AG04449 (cell line): ENCODE results near the gene GLYAT.

Source experiments
- CTCF ChIA-PET: fragments of 350-600 bp; formaldehyde crosslinking; extraction: SDS; loops from one replicate; lab custom pipeline; 2021; ENCODE audit warnings: antibody characterized with exemption; lab: Yijun Ruan, JAX
- POLR2A ChIA-PET: fragments of 400-600, 350-600 bp; formaldehyde crosslinking; extraction: SDS; loops from one replicate; lab custom pipeline; 2020; ENCODE audit warnings: antibody characterized with exemption, inconsistent platforms; lab: Yijun Ruan, JAX
- DNase-seq: peaks from one replicate; pipeline ENCODE4 v3.0.0-alpha.2; 2010; ENCODE audit warnings: low read depth, low spot score
- H3K4me3 ChIP-seq: 2 replicates; pipeline ENCODE4 v1.5.1; 2011; ENCODE audit warnings: low read depth, mild to moderate bottlenecking, control low read depth, low read length
- CTCF ChIP-seq: IDR thresholded peaks from one replicate; pipeline ENCODE4 v1.5.1; 2011; ENCODE audit warnings: mild to moderate bottlenecking, moderate library complexity, low read length, control low read depth, inconsistent platforms; ENCODE audit not compliant: insufficient read depth; ENCODE audit errors: missing control alignments

Gene GLYAT

DNA sequence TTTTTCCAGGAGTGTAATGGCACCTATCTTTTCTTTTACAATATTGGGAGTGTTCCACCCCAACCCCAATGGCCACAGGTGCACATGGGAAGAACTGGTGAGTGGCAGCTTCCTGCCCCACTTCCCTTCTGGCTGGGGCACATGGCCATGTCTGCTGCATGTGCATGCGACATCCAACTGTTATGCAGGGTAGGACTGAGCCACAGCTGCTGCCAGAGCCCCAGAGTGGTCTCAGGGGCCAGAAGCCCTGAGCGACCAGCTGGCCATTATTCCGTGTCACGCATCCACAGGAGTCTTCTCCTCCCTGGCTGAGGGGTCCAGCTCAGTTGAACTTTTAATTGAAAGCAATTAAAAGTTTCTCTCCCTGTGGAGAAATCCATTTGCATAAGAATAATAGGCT is 8.7 kb upstream of the GLYAT start:
- TF ChIP-seq CTCF, result no peak
- no peak overlapping the region for H3K4me3 ChIP-seq
- ChIA-PET CTCF (no interaction called here), POLR2A (no interaction called here)
- DNase-seq, result no peak

- H3K4me3 ChIP-seq, result no peak overlapping the region
- ChIA-PET POLR2A (no interaction called here), CTCF (no interaction called here)
- no peak for TF ChIP-seq CTCF
- no peak for DNase-seq
Observed at GRCh38 chr11:58739725-58740430, 8.1 kb upstream of the GLYAT start.

DNA sequence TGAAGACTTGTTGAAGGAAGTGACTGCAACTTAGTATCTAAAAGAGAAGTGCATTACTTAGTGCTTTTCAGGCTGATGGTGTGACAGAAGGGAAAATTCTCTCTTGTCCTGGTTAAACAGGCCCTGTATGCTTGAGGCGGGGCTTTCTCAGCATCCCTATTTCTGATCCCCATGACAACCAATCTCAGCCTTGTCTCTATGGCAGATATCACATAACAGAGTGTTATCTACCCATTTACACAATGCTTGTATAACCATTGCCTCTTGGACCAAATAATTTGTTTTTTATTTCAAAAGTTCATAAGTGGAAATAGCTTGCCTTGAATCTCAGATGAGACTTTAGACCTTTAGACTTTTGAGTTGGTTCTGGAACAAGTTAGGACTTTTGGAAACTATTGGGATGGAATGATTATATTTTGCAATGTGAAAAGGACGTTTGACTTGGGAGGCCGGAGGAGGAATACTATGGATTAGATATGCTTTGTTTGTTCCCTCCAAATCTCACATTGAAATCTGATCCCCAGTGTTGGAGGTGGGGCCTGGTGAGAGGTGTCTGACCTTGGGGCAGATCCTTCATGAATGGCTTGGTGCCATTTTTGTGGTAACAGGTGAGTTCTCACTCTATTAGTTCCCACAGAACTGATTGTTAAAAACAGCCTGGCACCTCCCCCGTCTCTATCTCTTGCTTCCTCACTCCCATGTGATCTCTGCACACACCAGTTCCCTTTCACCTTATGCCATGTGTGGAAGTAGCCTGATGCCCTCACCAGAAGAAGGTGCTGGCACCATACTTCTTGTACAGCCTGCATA is 3.1 kb upstream of the GLYAT start:
- no peak overlapping the region for H3K4me3 ChIP-seq
- POLR2A ChIA-PET, result interaction anchor here (0.6 kb wide), 1 partner anchor 106 kb away, joined by 3 read pairs; no protein-coding TSS in a partner anchor
- CTCF ChIA-PET, result no interaction called here
- TF ChIP-seq CTCF, result no peak
- no peak for DNase-seq

- TF ChIP-seq CTCF, result no peak
- DNase-seq, result no peak
- ChIA-PET POLR2A (no interaction called here), CTCF (interaction anchor here (1.2 kb wide), 1 partner anchor 58 kb away, joined by 3 read pairs; no protein-coding TSS in a partner anchor)
- H3K4me3 ChIP-seq, result no peak overlapping the region
Observed at GRCh38 chr11:58730507-58731089, 1.1 kb downstream of the GLYAT start.

DNA sequence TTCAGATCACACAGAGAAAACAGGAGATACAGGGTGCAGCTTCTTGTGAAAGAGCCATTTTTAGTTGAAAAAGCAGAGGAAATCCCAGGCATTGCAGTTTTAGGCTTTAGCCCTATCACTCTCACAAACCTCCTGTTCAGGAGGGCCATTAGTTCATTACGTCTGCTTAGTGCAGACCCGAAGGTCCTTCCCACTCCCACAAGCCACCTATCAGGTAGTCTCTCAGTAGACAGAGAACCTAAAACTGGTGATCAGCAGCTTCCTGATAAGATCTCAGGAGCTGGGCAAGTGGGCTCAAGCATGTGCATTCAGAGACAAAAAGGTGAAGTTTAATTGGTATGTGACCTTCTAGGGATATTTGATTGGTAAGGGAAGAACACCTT is 4.3 kb downstream of the GLYAT start:
- ChIA-PET POLR2A (interaction anchor here (0.5 kb wide), 1 partner anchor 1998 kb away, joined by 3 read pairs; no protein-coding TSS in a partner anchor), CTCF (no interaction called here)

More for the DNA sequence above, 4.3 kb downstream of the GLYAT start:
- no peak overlapping the region for H3K4me3 ChIP-seq
- DNase-seq, result no peak
- TF ChIP-seq CTCF, result no peak
